Endometrium (tissue), 2 donors: ENCODE measurements around the gene KLHL7.
A peak's percentile ranks its signal among the peaks of the same experiment; 100 is the strongest.

ENCODE experiments used
- FAIRE-seq: peaks from 2 replicates; lab custom pipeline; 2012; peaks lifted over from hg19 to GRCh38; lab: Jason Lieb, UNC
- donor health status: control.
- donor health status: control.

The KLHL7 gene, protein sequence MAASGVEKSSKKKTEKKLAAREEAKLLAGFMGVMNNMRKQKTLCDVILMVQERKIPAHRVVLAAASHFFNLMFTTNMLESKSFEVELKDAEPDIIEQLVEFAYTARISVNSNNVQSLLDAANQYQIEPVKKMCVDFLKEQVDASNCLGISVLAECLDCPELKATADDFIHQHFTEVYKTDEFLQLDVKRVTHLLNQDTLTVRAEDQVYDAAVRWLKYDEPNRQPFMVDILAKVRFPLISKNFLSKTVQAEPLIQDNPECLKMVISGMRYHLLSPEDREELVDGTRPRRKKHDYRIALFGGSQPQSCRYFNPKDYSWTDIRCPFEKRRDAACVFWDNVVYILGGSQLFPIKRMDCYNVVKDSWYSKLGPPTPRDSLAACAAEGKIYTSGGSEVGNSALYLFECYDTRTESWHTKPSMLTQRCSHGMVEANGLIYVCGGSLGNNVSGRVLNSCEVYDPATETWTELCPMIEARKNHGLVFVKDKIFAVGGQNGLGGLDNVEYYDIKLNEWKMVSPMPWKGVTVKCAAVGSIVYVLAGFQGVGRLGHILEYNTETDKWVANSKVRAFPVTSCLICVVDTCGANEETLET

DNA sequence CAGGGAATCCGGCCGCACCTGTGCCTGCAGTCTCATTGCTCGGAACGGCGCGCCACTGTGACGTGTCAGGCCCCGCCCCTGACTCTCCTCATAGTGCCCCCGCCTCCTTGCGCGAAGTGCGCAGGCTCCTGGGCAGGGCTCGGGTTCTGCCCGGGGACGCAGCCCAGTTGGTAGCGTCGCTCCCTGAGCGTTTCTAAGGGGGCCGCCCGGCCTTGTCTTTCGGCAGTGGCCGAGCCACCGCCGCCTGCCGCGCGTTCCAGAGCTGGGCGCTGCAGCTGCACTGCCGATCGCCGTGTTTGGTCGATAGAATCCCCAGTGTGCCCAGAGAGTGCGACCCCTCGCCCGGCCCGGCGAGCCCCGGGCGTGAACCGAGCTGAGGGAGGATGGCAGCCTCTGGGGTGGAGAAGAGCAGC is at the start of gene KLHL7:
KLHL7 (plus strand) TSS at position 142 of the 413 bp plus-strand sequence; CDS start at position 384, 242 bp downstream.
- peak; percentile 41 for FAIRE-seq

DNA sequence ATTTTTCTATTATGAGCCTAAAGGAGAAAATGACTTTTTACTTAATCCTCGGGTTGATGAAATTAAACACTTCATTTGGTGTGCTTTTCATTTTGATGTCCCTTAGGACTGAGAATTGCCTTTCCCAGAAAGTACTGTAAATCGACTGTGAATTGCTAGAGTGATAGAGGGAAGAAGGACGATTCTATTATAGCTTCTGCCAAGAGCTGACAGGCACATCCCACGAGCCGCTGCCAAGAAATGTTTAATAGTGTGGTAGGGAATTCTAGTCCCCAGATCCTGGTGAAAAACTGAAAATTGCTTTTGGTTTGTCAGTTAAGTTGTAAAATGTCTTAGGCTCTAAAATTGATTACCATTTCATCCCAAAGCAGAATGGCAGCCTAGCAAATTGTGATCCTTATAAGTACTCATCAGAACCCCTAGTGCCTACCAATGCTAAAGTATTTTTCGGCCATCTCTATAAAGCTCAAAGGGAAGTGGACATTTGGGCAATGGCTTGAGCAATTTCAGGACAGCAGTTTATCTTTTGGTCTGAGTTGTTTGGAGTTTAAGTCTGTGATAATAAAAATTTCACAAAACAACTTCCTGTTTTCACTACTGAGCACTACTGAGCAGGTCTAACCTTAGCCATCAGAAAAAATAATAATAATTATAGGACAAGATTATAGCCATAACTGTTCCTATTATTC is 47.0 kb upstream of the KLHL7 start:
- FAIRE-seq: no peak

DNA sequence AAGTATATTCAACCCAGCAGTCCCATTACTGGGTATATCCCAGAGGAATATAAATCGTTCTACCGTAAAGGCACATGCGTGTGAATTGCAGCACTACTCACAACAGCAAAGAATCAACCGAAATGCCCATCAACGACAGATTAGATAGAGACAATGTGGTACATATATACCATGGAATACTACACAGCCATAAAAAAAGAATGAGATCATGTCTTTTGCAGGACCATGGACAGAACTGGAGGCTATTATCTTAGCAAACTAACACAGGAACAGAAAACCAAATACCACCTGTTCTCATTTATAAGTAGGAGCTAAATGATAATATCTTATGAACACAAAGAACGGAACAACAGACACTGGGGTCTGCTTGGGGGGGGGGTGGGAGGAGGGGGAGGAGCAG is 44.3 kb upstream of the KLHL7 start:
- FAIRE-seq: no peak

DNA sequence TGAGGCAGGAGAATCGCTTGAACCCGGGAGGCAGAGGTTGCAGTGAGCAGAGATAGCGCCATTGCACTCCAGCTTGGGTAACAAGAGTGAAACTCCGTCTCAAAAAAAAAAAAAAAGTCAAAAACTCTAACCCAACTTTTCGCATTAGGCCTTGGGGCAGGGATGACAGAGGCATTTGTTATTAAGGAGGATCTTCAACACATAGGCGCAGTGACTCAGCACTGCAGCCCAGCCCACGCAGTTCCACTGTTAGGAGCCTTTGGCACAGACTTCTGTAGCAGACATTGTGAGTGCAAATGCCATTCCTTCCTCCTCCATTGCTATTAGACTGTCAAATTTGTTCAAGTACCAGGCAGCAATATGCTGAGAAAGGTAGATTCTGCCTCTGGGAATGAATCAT is 43.1 kb upstream of the KLHL7 start:
- FAIRE-seq: no peak

DNA sequence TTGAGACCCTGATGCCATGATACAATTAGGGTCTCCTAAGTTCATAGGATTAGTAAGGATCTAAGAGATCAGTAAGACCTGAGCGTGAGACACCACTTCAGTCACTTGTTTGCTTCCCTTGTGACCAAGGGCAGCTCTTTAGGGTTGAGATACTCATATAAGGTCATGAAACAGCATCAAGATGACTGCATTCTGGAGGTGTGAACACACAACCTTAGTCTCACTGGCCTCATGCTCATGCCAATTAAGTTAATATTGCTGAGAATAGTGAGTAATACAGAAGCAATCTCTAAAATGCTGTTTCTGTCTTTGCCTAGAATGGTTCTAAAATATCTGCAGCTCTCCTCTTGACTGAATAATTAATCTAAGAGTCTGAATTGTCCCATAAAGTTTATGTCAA is 39.6 kb upstream of the KLHL7 start:
- FAIRE-seq: no peak

DNA sequence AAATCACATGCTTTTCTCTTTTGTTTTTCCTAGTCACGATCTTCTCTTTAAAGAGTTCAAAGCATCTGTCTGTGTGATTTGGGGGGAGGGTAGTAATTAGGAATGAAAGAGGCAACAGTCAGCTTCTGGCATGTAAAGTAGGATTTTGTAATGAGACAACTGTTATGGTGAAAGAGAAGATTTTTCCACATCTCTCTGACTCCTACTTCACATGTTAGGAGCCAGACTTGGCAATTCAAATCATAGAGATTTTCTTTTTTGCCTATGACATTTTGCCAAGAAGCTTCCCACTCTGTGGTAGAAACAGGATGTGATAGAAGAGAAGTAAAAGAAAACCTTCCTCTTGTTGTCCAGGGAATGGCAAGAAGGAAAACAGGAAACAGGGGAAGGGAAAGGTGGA is 38.3 kb upstream of the KLHL7 start:
- no peak for FAIRE-seq

DNA sequence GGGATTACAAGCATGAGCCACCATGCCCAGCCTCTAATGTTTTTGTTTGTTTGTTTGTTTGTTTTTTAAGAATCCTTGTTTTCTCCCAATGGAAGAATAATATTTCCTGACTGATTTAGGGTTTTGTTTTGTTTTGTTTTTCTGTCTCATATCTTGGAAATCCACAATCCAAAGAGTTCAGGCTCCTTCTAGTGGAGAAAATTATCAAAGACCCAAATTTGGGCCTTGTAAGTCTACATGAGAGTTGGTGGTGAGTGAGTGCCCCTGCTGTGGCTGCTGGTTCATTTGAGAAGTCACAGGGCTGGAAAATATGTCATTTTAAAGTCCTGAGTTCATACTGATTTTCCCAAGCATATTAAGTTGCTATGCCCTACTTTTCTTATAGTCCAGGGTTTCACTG is 33.5 kb upstream of the KLHL7 start:
- no peak for FAIRE-seq

DNA sequence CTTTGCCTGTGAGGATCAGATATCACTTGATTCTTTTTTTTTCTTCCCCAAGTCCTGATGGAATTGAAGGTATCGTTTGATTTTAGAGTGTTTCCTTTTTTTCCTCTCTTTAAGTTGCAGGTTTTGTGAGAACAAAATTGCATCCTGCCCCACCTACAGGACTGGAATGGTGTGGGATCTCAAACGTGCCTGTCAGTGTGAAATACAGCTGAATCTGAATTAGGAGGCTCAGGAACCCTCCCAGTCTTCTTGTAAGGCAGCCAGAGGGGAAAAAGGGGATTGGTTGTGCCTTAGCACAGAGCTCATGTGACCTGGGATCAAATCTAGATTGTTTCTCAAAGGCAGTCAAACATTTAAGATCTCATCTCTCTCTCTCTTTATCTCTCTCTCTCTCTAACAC is 32.7 kb upstream of the KLHL7 start:
- no peak for FAIRE-seq

DNA sequence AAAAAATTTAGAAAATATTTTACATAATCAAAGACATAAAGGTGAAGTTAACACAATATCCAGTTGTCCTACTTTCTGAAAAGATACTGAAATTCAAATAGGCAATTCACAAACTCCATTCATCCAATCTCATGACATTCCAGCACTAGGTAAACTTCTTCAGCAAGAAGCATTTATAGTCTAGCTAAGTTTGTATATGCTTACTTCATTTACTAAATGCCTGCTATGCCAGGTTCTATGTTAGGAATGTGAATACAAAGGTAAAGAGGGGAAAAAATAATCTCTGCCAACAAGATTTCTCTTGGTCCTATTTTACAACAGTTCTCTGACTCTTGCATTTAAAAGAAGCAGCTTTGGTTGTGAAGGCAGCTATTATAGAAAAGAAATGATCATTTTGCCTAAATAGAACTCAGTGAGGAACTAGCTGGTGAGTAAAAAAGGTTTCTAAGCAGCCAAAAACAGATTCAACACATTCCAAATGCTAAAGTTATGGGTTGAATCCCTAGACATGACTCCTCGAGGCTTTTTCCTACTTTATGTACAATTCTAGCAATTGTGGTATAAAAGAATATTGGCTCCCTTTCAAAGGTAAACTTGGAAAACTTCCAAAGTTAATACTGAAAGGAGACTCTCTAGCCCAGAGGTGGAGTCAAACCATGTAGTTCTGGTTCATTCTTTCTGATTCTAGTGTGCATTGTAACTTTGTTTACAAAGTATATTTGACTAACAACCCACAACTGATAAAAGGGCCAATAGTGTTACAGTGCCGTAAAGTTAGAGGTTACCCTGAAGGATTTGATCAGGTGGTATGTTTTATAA is 30.9 kb upstream of the KLHL7 start:
- FAIRE-seq: peak; percentile 43

DNA sequence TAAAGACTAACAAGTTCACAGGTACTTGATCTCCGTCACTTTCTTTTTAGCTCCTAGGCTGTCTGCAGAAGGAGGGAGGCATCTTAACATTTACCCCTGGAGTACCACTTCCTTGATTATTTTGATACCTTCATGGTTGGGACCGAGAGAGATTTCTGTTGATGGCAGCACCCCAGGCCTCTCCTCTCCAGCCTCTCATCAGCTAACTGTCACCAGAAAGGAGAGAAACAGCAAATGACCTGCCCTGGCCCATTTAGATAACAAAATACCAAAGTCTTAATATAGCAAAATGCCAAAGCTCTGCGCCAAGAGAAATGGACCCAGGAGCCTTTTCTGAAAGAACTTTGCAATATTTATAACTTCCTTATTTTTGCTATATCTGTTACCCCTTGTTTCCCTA is 30.0 kb upstream of the KLHL7 start:
- FAIRE-seq: no peak

DNA sequence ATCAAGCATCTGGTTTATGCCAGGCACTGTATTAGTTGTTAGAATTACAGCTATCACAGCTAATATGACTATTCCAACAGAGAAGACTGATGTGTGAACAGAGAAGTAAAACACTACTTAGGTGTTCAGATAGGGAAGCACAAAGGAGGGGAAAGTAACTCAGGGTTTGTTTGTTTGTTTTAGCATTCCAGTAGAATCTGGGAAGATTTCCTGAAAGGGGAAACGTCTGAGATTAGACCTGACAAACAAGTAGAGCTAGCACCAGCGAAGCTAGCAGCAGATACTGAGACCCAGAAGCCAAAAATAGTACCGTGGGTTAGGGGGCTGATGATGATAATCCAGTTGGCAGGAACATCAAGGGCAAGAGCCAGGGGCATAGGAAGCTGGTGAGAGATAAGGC is 28.8 kb upstream of the KLHL7 start:
- no peak for FAIRE-seq

DNA sequence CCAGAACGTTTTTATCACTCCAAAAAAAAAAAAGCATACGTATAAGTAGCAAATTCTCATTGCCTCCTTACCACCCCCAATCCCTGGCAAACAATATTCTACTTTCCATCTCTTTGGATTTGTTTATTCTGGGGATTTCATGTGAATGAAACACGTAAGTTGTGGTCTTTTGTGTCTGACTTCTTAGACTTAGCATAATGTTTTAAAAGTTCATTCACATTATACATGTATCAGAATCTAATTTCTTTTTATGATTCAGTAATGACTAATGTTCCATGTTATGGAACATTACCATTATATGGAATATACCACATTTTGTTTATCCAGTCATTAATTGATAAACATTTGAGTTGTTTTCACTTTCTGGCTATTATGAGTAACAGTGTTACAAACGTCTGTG is 12.5 kb upstream of the KLHL7 start:
- FAIRE-seq: no peak

DNA sequence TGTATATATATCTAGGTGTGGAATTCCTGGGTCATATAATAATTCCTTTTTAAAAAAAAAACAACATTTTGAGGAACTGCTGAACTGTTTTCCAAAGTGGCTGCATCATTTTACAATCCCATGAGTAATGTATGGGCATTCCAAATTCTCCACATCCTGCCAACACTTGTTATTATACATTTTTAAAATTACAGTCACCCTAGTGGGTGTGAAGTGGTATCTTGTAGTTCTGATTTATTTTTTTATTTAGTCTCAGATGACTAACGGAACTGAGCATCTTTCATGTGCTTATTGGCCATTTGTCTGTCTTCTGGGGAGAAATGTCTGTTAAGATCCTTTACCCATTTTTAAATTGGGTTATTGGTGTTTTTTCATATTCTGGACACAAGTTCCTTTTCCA is 12.0 kb upstream of the KLHL7 start:
- FAIRE-seq: no peak

DNA sequence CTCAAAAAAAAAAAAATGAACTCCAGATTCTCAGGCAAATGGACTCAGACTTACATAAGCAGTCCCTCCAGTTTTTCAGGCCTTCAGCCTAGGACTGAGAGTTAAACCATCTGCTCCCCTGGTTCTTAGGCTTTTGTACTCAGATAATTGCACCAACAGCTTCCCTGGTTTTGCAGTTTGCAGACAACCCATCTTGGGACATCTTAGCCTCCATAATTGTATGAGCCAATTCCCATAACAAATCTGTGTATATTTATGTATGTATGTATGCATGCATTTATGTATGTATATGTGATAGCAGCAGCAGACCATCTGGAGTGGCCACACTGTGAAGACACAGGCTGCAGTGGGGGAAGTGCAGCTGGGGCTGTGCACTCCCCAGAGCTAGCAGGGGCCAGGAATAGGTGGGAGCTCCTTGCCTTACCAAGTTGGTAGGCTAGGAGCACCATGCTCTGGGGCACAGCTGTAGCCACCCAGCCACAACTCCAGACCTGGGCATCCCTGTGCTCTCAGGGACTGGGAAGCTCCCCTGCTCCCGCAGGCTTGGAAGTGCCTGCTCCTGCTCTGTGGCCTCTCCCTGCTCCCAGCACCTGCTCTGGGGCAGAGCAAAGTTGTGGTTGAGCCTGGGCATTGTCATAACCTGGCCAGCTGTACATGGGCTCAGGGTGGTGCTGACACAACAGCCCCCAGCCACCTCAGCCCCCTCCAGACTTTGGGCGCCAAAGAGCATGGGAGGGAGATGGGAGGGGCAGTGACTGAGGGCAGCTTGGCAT is 8.9 kb upstream of the KLHL7 start:
- no peak for FAIRE-seq

DNA sequence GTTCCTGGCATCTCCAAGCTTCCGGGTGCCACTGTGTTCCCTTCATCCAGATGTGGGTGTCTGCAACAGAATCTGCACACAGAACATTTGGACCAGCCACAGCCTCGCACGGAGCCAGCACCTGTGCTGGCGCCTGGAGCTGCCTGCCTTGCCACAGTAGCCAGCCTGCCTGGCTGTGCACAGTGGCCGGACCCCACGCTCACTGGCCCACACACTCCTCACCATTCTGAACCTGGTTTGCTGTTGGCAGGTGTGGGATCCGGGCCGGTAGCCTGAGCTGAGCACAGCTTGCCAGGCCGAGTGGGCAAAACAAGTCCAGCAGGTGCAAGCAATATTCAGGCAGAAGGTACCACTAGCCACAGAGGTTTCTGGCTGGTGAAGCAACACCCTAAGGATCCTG is 7.6 kb upstream of the KLHL7 start:
- no peak for FAIRE-seq

DNA sequence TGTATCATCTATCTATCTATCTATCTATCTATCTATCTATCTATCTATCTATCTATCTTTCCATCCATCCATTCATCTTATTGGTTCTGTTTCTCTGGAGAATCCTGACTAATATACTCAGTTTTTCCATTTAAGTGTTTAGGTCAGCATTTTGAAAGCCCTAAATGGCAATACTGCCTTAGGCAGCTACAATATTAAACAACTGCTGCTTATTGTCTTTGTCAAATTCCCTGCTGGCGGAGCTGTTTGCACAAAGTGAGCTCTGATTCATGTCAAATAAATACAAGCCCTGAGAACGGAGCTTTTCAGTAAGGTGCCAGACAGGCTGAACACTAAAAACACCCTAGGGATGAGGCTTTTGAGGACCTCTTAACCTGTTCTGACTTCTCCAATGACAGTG is 7.1 kb upstream of the KLHL7 start:
- FAIRE-seq: no peak

DNA sequence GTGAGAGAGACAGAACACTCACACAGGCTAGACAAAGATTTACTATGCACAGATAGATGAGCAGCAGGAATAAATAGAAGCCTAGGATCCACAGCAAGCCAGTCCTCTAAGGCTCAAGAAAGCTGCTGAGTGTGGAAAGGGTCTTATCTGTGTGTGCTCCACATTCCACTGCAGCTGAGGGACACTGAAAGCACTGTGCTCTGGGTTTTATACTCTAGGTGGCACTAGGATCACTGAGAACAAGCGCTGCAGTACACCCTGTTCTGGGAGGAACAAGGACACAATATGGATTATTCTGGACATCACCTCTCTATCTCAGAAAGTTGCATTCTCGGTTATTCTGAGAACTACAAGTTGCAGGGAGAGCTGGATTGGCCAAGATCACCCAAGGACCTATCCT is 4.9 kb upstream of the KLHL7 start:
- FAIRE-seq: no peak

DNA sequence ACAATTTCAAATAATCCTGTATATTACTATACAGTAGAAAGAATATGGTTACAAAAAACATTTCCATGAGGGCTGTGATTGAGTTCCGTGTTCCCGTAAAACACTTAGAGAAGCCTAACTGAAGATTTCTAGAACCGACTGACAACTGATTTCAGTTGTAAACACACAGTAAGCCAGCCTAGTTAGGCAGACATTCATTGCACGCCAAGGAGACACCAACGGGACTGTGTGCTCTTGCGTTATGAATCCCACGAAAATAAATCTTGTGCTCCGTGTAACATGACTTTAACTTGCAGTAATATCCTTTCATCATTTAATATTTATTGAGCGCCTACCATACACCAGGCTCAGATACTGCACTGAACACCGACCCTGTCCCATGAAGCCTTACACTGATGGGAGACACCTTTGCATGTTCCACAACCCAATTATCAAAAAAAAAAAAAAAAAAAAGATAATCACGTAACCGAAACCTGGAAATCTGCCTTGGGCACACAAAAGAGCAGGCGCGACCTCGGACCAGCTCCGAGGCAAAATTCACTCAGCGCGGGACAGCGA is 420 bp upstream of the KLHL7 start:
- no peak for FAIRE-seq

DNA sequence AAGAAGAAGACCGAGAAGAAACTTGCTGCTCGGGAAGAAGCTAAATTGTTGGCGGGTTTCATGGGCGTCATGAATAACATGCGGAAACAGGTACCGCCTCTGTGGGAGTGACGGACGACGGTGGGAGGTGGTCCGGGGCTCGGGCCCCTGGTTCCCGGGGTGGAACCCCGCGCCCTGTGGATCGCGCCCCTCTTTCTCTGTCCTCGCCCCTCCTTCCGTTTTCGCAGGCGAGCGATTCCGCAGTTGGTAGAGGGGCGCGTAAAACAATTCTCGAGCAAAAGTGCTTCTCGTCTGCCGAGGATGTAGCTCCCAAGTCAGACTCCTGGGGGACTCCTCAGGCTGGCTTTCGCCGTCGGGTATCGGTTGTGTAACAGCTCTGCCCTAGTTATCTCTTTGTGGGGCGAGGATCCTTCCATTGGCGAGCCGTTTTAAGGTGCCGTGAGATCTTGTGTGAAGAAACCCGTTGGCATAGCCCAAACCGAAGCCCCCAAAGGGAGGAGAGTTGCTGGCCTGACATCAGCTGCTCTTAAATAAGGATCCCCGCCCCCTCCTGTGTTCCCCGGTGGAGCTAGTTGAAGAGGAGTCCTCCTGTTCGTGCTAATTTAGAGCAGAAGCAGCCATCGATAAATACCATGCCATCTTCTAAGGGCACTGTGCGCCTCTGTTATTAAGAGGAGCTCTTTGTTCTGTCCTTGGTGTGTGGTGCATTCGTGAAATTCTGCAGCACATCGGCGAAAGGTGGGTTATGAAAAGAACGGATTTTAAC is 655 bp downstream of the KLHL7 start:
- no peak for FAIRE-seq

DNA sequence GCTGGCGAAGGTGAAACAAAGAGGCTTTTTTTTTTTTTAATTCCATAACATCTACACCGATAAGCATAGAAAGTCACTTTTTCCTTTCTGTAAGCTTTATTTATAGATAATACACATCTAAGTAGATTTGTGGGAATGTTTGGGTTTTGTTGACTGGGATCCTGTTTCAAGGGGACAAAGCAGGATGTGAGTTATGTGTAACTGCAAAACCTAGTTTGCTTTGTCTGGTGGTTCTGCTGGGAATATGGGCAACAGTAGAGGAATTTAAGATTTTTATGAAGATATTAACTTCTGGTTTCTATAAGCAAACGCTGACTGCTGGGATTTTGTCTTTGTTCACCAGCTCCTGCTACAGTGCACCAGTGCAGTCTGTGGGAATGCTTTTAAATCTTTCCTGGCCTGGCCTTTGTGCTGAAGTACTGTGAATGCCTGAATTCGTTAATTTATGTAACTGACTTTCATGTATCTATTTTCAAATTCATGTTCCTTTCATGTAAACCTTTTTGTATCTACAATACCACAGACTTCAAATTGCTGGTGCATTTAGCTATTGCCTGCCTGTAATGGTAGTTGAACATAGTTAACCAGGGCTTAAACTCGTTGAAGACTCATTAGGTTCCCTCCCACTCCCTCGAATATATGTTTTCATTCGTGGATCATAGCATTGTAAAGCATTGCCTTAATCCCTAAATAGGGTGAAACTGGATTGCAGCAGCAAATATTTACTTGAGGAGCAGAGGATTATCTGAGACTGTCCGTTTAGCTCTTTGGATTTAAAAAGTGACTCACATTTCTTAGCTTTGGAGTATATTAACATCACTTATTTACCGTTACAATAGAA is 1.5 kb downstream of the KLHL7 start:
- no peak for FAIRE-seq
